GM20000 (cell line): ENCODE data around the gene CNTN4.

ENCODE experiments used
- DNase-seq: peaks from one replicate; pipeline ENCODE4 v3.0.0; 2012; ENCODE audit warnings: low spot score
- TF ChIP-seq, protein P1 (sequence below): IDR thresholded peaks from 2 replicates; pipeline ENCODE4 v1.5.1; 2012; ENCODE audit warnings: mild to moderate bottlenecking, control low read depth; ENCODE audit errors: extremely low read depth, missing control alignments

Gene CNTN4

DNA sequence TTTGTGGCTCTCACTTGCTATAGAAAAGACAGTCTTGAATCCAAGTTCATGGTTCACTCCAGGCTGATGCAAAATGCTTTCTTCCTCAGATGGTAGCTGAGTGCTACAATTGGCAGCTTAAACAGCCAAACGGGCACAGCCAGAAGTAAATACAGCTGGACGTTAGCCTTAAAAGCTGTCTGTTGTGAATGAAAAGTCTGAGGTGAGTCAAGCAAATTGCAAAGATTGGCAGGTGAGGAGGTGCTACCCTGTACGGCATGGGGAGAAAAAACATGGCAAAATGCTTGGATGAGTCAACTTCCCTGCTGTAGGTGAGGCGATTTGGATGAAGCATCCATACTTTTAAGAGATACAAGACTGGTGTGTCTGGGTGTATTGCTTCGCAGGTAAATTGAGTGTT lies 971.1 kb downstream of the CNTN4 start:
- DNase-seq = no peak
- TF ChIP-seq, protein P1, sequence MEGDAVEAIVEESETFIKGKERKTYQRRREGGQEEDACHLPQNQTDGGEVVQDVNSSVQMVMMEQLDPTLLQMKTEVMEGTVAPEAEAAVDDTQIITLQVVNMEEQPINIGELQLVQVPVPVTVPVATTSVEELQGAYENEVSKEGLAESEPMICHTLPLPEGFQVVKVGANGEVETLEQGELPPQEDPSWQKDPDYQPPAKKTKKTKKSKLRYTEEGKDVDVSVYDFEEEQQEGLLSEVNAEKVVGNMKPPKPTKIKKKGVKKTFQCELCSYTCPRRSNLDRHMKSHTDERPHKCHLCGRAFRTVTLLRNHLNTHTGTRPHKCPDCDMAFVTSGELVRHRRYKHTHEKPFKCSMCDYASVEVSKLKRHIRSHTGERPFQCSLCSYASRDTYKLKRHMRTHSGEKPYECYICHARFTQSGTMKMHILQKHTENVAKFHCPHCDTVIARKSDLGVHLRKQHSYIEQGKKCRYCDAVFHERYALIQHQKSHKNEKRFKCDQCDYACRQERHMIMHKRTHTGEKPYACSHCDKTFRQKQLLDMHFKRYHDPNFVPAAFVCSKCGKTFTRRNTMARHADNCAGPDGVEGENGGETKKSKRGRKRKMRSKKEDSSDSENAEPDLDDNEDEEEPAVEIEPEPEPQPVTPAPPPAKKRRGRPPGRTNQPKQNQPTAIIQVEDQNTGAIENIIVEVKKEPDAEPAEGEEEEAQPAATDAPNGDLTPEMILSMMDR = no peak

- TF ChIP-seq, protein P1 = no peak
- DNase-seq = no peak
Observed at GRCh38 chr3:3071136-3071535, 972.5 kb downstream of the CNTN4 start.

GRCh38 chr3:3074551-3075257 lies 976.0 kb downstream of the CNTN4 start:
- peak; percentile 20 for DNase-seq
- TF ChIP-seq, protein P1 = no peak

DNA sequence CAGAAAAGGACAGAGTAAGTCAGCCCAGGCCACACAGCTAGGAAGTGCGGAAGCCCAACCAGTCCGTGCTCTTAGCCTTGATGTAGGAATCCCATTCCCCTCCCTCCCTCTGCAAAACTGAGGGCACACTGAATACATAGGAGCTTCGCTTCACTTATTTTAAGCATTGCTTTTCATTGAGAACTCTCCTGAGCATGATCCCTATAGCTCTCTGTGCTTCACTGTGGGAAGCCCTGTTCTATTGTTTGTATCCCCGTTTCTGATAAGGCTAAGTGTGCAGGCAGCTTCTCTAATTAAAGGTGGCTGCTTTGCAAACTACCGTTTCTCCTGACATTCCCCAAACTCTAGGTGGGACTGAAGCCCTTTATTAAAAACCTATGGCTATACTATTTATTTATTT lies 981.6 kb downstream of the CNTN4 start:
- TF ChIP-seq, protein P1 = no peak
- no peak for DNase-seq

- TF ChIP-seq, protein P1 = no peak
Observed at GRCh38 chr3:3081381-3082233, 982.9 kb downstream of the CNTN4 start.

GRCh38 chr3:3082234-3082924 lies 983.7 kb downstream of the CNTN4 start:
- TF ChIP-seq, protein P1 = no peak
- DNase-seq = peak; percentile 21

More at GRCh38 chr3:3081381-3082233, 982.9 kb downstream of the CNTN4 start:
- no peak for DNase-seq

- TF ChIP-seq, protein P1 = no peak
Observed at GRCh38 chr3:3084890-3085289, 986.2 kb downstream of the CNTN4 start.

More at GRCh38 chr3:3084890-3085289, 986.2 kb downstream of the CNTN4 start:
- no peak for DNase-seq
